IPS-20b (cell line): ENCODE results near the gene FMNL2.

ENCODE experiments used
- H3K27ac ChIP-seq: one replicate; pipeline ENCODE4 v1.5.1; 2013; ENCODE audit warnings: low read length
- H3K27me3 ChIP-seq: 2 replicates; pipeline ENCODE4 v1.6.1; 2013; ENCODE audit warnings: mild to moderate bottlenecking, low read length, inconsistent platforms; ENCODE audit not compliant: insufficient read depth
- H3K36me3 ChIP-seq: 2 replicates; pipeline ENCODE4 v1.6.1; 2013; ENCODE audit warnings: low read depth, mild to moderate bottlenecking, inconsistent platforms, low read length, moderate library complexity; ENCODE audit not compliant: insufficient read depth
- H3K4me1 ChIP-seq: 2 replicates; pipeline ENCODE4 v1.6.1; 2013; ENCODE audit warnings: mild to moderate bottlenecking, control low read depth, inconsistent platforms, low read length, moderate library complexity; ENCODE audit not compliant: insufficient read depth
- H3K4me3 ChIP-seq: 2 replicates; pipeline ENCODE4 v1.5.1; 2013; ENCODE audit warnings: mild to moderate bottlenecking, low read length, inconsistent platforms
- H3K9ac ChIP-seq: 2 replicates; pipeline ENCODE4 v1.6.1; 2013; ENCODE audit warnings: low read depth, mild to moderate bottlenecking, inconsistent platforms, low read length, moderate library complexity
- H3K9me3 ChIP-seq: 2 replicates; pipeline ENCODE4 v1.6.1; 2013; ENCODE audit warnings: mild to moderate bottlenecking, low read depth, low read length, inconsistent platforms; ENCODE audit not compliant: insufficient read depth

The FMNL2 gene

GRCh38 chr2:152446213-152446612 is 111.2 kb downstream of the FMNL2 start:
- no peaks in the 10 kb centered on the region for H3K9me3 ChIP-seq
- H3K27me3 ChIP-seq, result no peaks in the 10 kb centered on the region
- H3K36me3 ChIP-seq, result no peaks in the 10 kb centered on the region
- H3K27ac ChIP-seq, result no peak overlapping the region
- H3K4me1 ChIP-seq, result peaks cover 29% of the 10 kb centered on the region
- no peak overlapping the region for H3K4me3 ChIP-seq
- no peak overlapping the region for H3K9ac ChIP-seq

GRCh38 chr2:152447897-152448296 is 112.9 kb downstream of the FMNL2 start:
- no peaks in the 10 kb centered on the region for H3K36me3 ChIP-seq
- H3K27ac ChIP-seq, result no peak overlapping the region
- no peak overlapping the region for H3K4me3 ChIP-seq
- no peaks in the 10 kb centered on the region for H3K27me3 ChIP-seq
- no peaks in the 10 kb centered on the region for H3K9me3 ChIP-seq
- H3K4me1 ChIP-seq, result peaks cover 43% of the 10 kb centered on the region
- H3K9ac ChIP-seq, result no peak overlapping the region

- Histone ChIP-seq H3K4me1 (peaks cover 44% of the 10 kb centered on the region), H3K36me3 (no peaks in the 10 kb centered on the region), H3K27me3 (no peaks in the 10 kb centered on the region), H3K27ac (no peak overlapping the region), H3K4me3 (no peak overlapping the region), H3K9ac (no peak overlapping the region), H3K9me3 (no peaks in the 10 kb centered on the region)
Measured at GRCh38 chr2:152448606-152449005, 113.6 kb downstream of the FMNL2 start.

- Histone ChIP-seq H3K9ac (no peak overlapping the region; the same call in 1 of the 2 replicates), H3K9me3 (no peaks in the 10 kb centered on the region), H3K27me3 (no peaks in the 10 kb centered on the region), H3K4me1 (peaks cover 53% of the 10 kb centered on the region), H3K36me3 (no peaks in the 10 kb centered on the region), H3K4me3 (no peak overlapping the region), H3K27ac (no peak overlapping the region)
Measured at GRCh38 chr2:152449578-152449977, 114.6 kb downstream of the FMNL2 start.

- peaks cover 59% of the 10 kb centered on the region for H3K4me1 ChIP-seq
- no peak overlapping the region for H3K27ac ChIP-seq
- H3K9ac ChIP-seq, result no peak overlapping the region
- no peaks in the 10 kb centered on the region for H3K9me3 ChIP-seq
- no peaks in the 10 kb centered on the region for H3K36me3 ChIP-seq
- no peak overlapping the region for H3K4me3 ChIP-seq
- H3K27me3 ChIP-seq, result no peaks in the 10 kb centered on the region
Measured at GRCh38 chr2:152450176-152450575, 115.2 kb downstream of the FMNL2 start.

GRCh38 chr2:152452256-152452973 is 117.4 kb downstream of the FMNL2 start:
- Histone ChIP-seq H3K4me1 (peaks cover 50% of the 10 kb centered on the region), H3K9me3 (no peaks in the 10 kb centered on the region), H3K27me3 (no peaks in the 10 kb centered on the region), H3K27ac (peak overlapping the region; percentile 45), H3K36me3 (no peaks in the 10 kb centered on the region), H3K4me3 (peak overlapping the region; percentile 46; the same call in 1 of the 2 replicates), H3K9ac (peak overlapping the region; percentile 61; the same call in 1 of the 2 replicates)

- Histone ChIP-seq H3K27ac (peak overlapping the region; percentile 63), H3K4me1 (peaks cover 50% of the 10 kb centered on the region), H3K4me3 (peak overlapping the region; percentile 46), H3K36me3 (no peaks in the 10 kb centered on the region), H3K9me3 (no peaks in the 10 kb centered on the region), H3K9ac (peak overlapping the region; percentile 61; the same call in 1 of the 2 replicates), H3K27me3 (no peaks in the 10 kb centered on the region)
Measured at GRCh38 chr2:152453129-152453911, 118.3 kb downstream of the FMNL2 start.

- peaks cover 49% of the 10 kb centered on the region for H3K4me1 ChIP-seq
- H3K4me3 ChIP-seq, result no peak overlapping the region
- H3K27ac ChIP-seq, result peak overlapping the region; percentile 28
- no peaks in the 10 kb centered on the region for H3K27me3 ChIP-seq
- no peaks in the 10 kb centered on the region for H3K9me3 ChIP-seq
- no peak overlapping the region; the same call in 1 of the 2 replicates for H3K9ac ChIP-seq
- H3K36me3 ChIP-seq, result no peaks in the 10 kb centered on the region
Measured at GRCh38 chr2:152454371-152454770, 119.4 kb downstream of the FMNL2 start.

GRCh38 chr2:152454960-152455359 is 120.0 kb downstream of the FMNL2 start:
- no peak overlapping the region; the same call in 1 of the 2 replicates for H3K9ac ChIP-seq
- H3K4me1 ChIP-seq, result peaks cover 44% of the 10 kb centered on the region
- no peak overlapping the region for H3K4me3 ChIP-seq
- no peaks in the 10 kb centered on the region for H3K36me3 ChIP-seq
- H3K27ac ChIP-seq, result peak overlapping the region; percentile 28
- H3K9me3 ChIP-seq, result no peaks in the 10 kb centered on the region
- H3K27me3 ChIP-seq, result no peaks in the 10 kb centered on the region

- Histone ChIP-seq H3K9me3 (no peaks in the 10 kb centered on the region), H3K27ac (no peak overlapping the region), H3K4me3 (no peak overlapping the region), H3K9ac (no peak overlapping the region), H3K27me3 (no peaks in the 10 kb centered on the region), H3K36me3 (no peaks in the 10 kb centered on the region), H3K4me1 (peaks cover 38% of the 10 kb centered on the region)
Measured at GRCh38 chr2:152455738-152456137, 120.8 kb downstream of the FMNL2 start.

- H3K4me1 ChIP-seq, result peaks cover 38% of the 10 kb centered on the region
- no peak overlapping the region for H3K4me3 ChIP-seq
- H3K27me3 ChIP-seq, result no peaks in the 10 kb centered on the region
- no peaks in the 10 kb centered on the region for H3K36me3 ChIP-seq
- no peak overlapping the region for H3K9ac ChIP-seq
- H3K9me3 ChIP-seq, result no peaks in the 10 kb centered on the region
- H3K27ac ChIP-seq, result no peak overlapping the region
Measured at GRCh38 chr2:152456262-152456661, 121.3 kb downstream of the FMNL2 start.
